H1 (cell line): ENCODE measurements around the gene SYT14. TPM values are rescaled to one million over a fixed set of nuclear protein-coding genes. Genes with fewer than 3 reads are reported as not detected.

Experiments used
- CTCF ChIA-PET: fragments of 300-600 bp; sonication (Branson Sonifier 250); formaldehyde crosslinking; loops from one replicate; lab custom pipeline; 2021; ENCODE audit not compliant: partially characterized antibody; lab: Charles Lee
- POLR2A ChIA-PET: fragments of 300-600 bp; sonication (Branson Sonifier 250); formaldehyde crosslinking; loops from one replicate; lab custom pipeline; 2021; ENCODE audit warnings: inconsistent platforms; ENCODE audit not compliant: partially characterized antibody; lab: Charles Lee
- DNase-seq, 2 experiments: peaks; one replicate each; pipeline versions ENCODE4 v3.0.0 to v3.0.0-alpha.2; 2010 to 2022; ENCODE audit warnings: low spot score in 2 of 2, low read depth in 1 of 2, mixed read lengths in 1 of 2
- FAIRE-seq: peaks from 2 replicates; lab custom pipeline; 2011; peaks lifted over from hg19 to GRCh38; lab: Jason Lieb, UNC
- H2AFZ ChIP-seq: 2 replicates; pipeline ENCODE4 v1.8.1; 2012; ENCODE audit warnings: low read length, inconsistent platforms
- H2AK5ac ChIP-seq: 2 replicates; pipeline ENCODE4 v1.6.1; 2013; ENCODE audit warnings: low read depth, low read length
- H2BK120ac ChIP-seq: replicated peaks from 2 replicates; pipeline ENCODE3; 2013; ENCODE audit warnings: low read depth, low read length, inconsistent platforms
- H2BK12ac ChIP-seq: 2 replicates; pipeline ENCODE4 v1.6.1; 2013; ENCODE audit warnings: low read depth, low read length
- H2BK15ac ChIP-seq: 2 replicates; pipeline ENCODE4 v1.6.1; 2013; ENCODE audit warnings: low read length
- H2BK20ac ChIP-seq: 2 replicates; pipeline ENCODE4 v1.6.1; 2013; ENCODE audit warnings: low read length
- H2BK5ac ChIP-seq: 2 replicates; pipeline ENCODE4 v1.6.1; 2013; ENCODE audit warnings: low read depth, low read length
- H3K14ac ChIP-seq: 2 replicates; pipeline ENCODE4 v1.6.1; 2013; ENCODE audit warnings: inconsistent platforms; ENCODE audit not compliant: insufficient read length
- H3K18ac ChIP-seq: 2 replicates; pipeline ENCODE4 v1.6.1; 2013; ENCODE audit warnings: low read length; ENCODE audit errors: extremely low read depth
- H3K23ac ChIP-seq: 2 replicates; pipeline ENCODE4 v1.6.1; 2013; ENCODE audit warnings: inconsistent platforms; ENCODE audit not compliant: insufficient read length
- H3K23me2 ChIP-seq: 2 replicates; pipeline ENCODE4 v1.6.1; 2013; ENCODE audit warnings: low read depth, low read length
- H3K27ac ChIP-seq: 2 replicates; pipeline ENCODE4 v1.6.1; 2011; ENCODE audit warnings: low read depth, low read length, inconsistent platforms
- H3K27me3 ChIP-seq, 4 experiments: replicated peaks in 1 of 4; 1 replicate in 1 of 4; 2 replicates in 3 of 4; pipeline versions ENCODE4 v1.6.1 to v1.8.1; 2011 to 2013; ENCODE audit warnings: low read length in 3 of 4, mild to moderate bottlenecking in 3 of 4, inconsistent platforms in 2 of 4, mixed read lengths in 2 of 4, moderate library complexity in 1 of 4; ENCODE audit not compliant: control insufficient read depth in 3 of 4, insufficient read depth in 3 of 4; ENCODE audit errors: extremely low read depth in 1 of 4
- H3K36me3 ChIP-seq, 4 experiments: 2 replicates each; pipeline versions ENCODE4 v1.6.1 to v1.8.1; 2011 to 2013; ENCODE audit warnings: mild to moderate bottlenecking in 4 of 4, low read length in 3 of 4, moderate library complexity in 2 of 4, control low read depth in 1 of 4, inconsistent platforms in 1 of 4; ENCODE audit not compliant: insufficient read depth in 4 of 4, control insufficient read depth in 2 of 4
- H3K4ac ChIP-seq: replicated peaks from 2 replicates; pipeline ENCODE3; 2013; ENCODE audit warnings: low read length, low read depth, mixed read lengths, inconsistent platforms; ENCODE audit not compliant: insufficient read length
- H3K4me1 ChIP-seq, 4 experiments: replicated peaks in 1 of 4; 1 replicate in 1 of 4; 2 replicates in 3 of 4; pipeline versions ENCODE4 v1.6.1 to v1.8.1; 2011 to 2013; ENCODE audit warnings: low read length in 3 of 4, inconsistent platforms in 2 of 4, mixed read lengths in 1 of 4; ENCODE audit not compliant: insufficient read depth in 4 of 4, control insufficient read depth in 3 of 4
- H3K4me2 ChIP-seq, 2 experiments: 2 replicates each; pipeline versions ENCODE4 v1.6.1 to v1.8.1; 2011 to 2013; ENCODE audit warnings: low read depth in 2 of 2, low read length in 2 of 2, control low read depth in 1 of 2, inconsistent platforms in 1 of 2, mild to moderate bottlenecking in 1 of 2; ENCODE audit not compliant: insufficient read depth in 1 of 2
- H3K4me3 ChIP-seq, 4 experiments: fragments of 200-600, 300-600 bp in 1 of 4; sonication (generic), shearing (Covaris generic), sonication (Bioruptor Twin) in 1 of 4; 2 replicates each; pipeline versions ENCODE4 v1.5.1 to v1.8.1; 2011 to 2016; ENCODE audit warnings: low read length in 4 of 4, low read depth in 3 of 4, control low read depth in 2 of 4, inconsistent platforms in 2 of 4, mild to moderate bottlenecking in 2 of 4, mixed read lengths in 1 of 4, moderate library complexity in 1 of 4; ENCODE audit not compliant: insufficient read depth in 2 of 4; ENCODE audit errors: extremely low read depth in 1 of 4
- H3K56ac ChIP-seq: replicated peaks from 2 replicates; pipeline ENCODE3; 2013; ENCODE audit warnings: low read depth, mild to moderate bottlenecking, mixed read lengths, low read length, inconsistent platforms; ENCODE audit not compliant: insufficient read length
- H3K79me1 ChIP-seq: 2 replicates; pipeline ENCODE4 v1.6.1; 2013; ENCODE audit warnings: low read depth, low read length, control low read depth
- H3K79me2 ChIP-seq, 2 experiments: 2 replicates each; pipeline versions ENCODE4 v1.6.1 to v1.8.1; 2012 to 2013; ENCODE audit warnings: low read length in 2 of 2, mild to moderate bottlenecking in 2 of 2, inconsistent platforms in 1 of 2; ENCODE audit not compliant: insufficient read depth in 2 of 2, control insufficient read depth in 1 of 2
- H3K9ac ChIP-seq, 4 experiments: replicated peaks in 1 of 4; 1 replicate in 1 of 4; 2 replicates in 3 of 4; pipeline versions ENCODE4 v1.6.1 to v1.8.1; 2011 to 2013; ENCODE audit warnings: low read depth in 3 of 4, low read length in 3 of 4, control low read depth in 2 of 4, mild to moderate bottlenecking in 2 of 4, moderate library complexity in 2 of 4, inconsistent platforms in 1 of 4; ENCODE audit errors: extremely low read depth in 1 of 4
- H3K9me3 ChIP-seq, 2 experiments: 2 replicates each; pipeline versions ENCODE4 v1.6.1 to v1.8.1; 2012 to 2013; ENCODE audit warnings: mild to moderate bottlenecking in 2 of 2, moderate library complexity in 2 of 2, control low read depth in 1 of 2, inconsistent platforms in 1 of 2, low read depth in 1 of 2, low read length in 1 of 2, mixed read lengths in 1 of 2; ENCODE audit not compliant: insufficient read depth in 2 of 2
- H4K20me1 ChIP-seq, 2 experiments: replicated peaks in 1 of 2; 2 replicates each; pipeline versions ENCODE3 to v1.8.1; 2011 to 2013; ENCODE audit warnings: inconsistent platforms in 2 of 2, low read length in 2 of 2, mild to moderate bottlenecking in 1 of 2; ENCODE audit not compliant: insufficient read depth in 2 of 2, control insufficient read depth in 1 of 2
- H4K5ac ChIP-seq: 2 replicates; pipeline ENCODE4 v1.6.1; 2013; ENCODE audit warnings: low read length, low read depth, mixed read lengths, inconsistent platforms; ENCODE audit not compliant: insufficient read length
- H4K8ac ChIP-seq: 2 replicates; pipeline ENCODE4 v1.8.0; 2013; ENCODE audit warnings: mild to moderate bottlenecking, moderate library complexity, low read length, inconsistent platforms; ENCODE audit not compliant: insufficient read depth; ENCODE audit errors: extremely low read depth
- H4K91ac ChIP-seq: replicated peaks from 2 replicates; pipeline ENCODE3; 2013; ENCODE audit warnings: low read length, mixed read lengths, inconsistent platforms; ENCODE audit not compliant: insufficient read length
- CBX8 ChIP-seq: fragments of 300-800, 300-1000 bp; sonication (generic); IDR thresholded peaks from 2 replicates; pipeline ENCODE4 v1.7.1; 2016; ENCODE audit warnings: low read depth, low read length, borderline replicate concordance
- E2F6 ChIP-seq: IDR thresholded peaks from 2 replicates; pipeline ENCODE4 v1.6.1; 2012; ENCODE audit warnings: inconsistent platforms
- EGR1 ChIP-seq: IDR thresholded peaks from 2 replicates; pipeline ENCODE4 v1.6.1; 2011; ENCODE audit warnings: low read depth, low read length, borderline replicate concordance
- EP300 ChIP-seq, 2 experiments: IDR thresholded peaks; 1 replicate in 1 of 2; 2 replicates in 1 of 2; pipeline ENCODE4 v1.6.1; 2011 to 2012; ENCODE audit warnings: low read depth in 2 of 2, low read length in 2 of 2, mild to moderate bottlenecking in 2 of 2, borderline replicate concordance in 1 of 2, inconsistent platforms in 1 of 2, moderate library complexity in 1 of 2
- KDM1A ChIP-seq: fragments of 200-600, 300-600 bp; sonication (generic); IDR thresholded peaks from 2 replicates; pipeline ENCODE4 v1.7.1; 2016; ENCODE audit warnings: mild to moderate bottlenecking, low read length, borderline replicate concordance
- MAFK ChIP-seq: IDR thresholded peaks from 2 replicates; pipeline ENCODE4 v1.6.1; 2012; ENCODE audit warnings: low read depth, mild to moderate bottlenecking, improper control_type of control experiment, low read length
- POLR2A ChIP-seq, 2 experiments: IDR thresholded peaks; 1 replicate in 1 of 2; 2 replicates in 1 of 2; pipeline ENCODE4 v1.6.1; 2011; ENCODE audit warnings: low read depth in 2 of 2, low read length in 2 of 2, mild to moderate bottlenecking in 2 of 2; ENCODE audit errors: control extremely low read depth in 1 of 2
- POLR2AphosphoS5 ChIP-seq: IDR thresholded peaks from 2 replicates; pipeline ENCODE4 v1.6.1; 2011; ENCODE audit warnings: low read depth, low read length
- RNF2 ChIP-seq: fragments of 200-900, 300-1000 bp; sonication (generic); IDR thresholded peaks from 2 replicates; pipeline ENCODE4 v1.7.1; 2016; ENCODE audit warnings: borderline replicate concordance, low read depth, mild to moderate bottlenecking, antibody characterized with exemption, low read length; ENCODE audit not compliant: poor library complexity, severe bottlenecking; ENCODE audit errors: missing control alignments
- RXRA ChIP-seq: IDR thresholded peaks from 2 replicates; pipeline ENCODE4 v1.6.1; 2011; ENCODE audit warnings: low read depth, mild to moderate bottlenecking, low read length, moderate library complexity; ENCODE audit not compliant: insufficient read depth
- TBP ChIP-seq: IDR thresholded peaks from 2 replicates; pipeline ENCODE4 v1.6.1; 2011; ENCODE audit warnings: low read depth, low read length, improper control_type of control experiment
- TCF12 ChIP-seq: IDR thresholded peaks from 2 replicates; pipeline ENCODE4 v1.6.1; 2011; ENCODE audit warnings: low read depth, mild to moderate bottlenecking, low read length
- WGBS, 2 experiments: shearing (Covaris generic) in 1 of 2; methylation state at CpG; one replicate each; pipeline versions ENCODE4 v1.1.6 to v1.1.7; 2013 to 2015; ENCODE audit warnings: low lambda C conversion rate in 2 of 2, mixed read lengths in 2 of 2, inconsistent platforms in 1 of 2, low coverage in 1 of 2, missing lambda C conversion rate in 1 of 2; ENCODE audit not compliant: insufficient replicate concordance in 2 of 2, insufficient coverage in 1 of 2, insufficient read length in 1 of 2; ENCODE audit errors: extremely low coverage in 1 of 2, missing lambda C conversion rate in 1 of 2; 5-methylcytosine and 5-hydroxymethylcytosine counted together
- polyA plus RNA-seq, 7 experiments: library from polyadenylated mRNA; depleted of rRNA in 3 of 7; stranded (reverse) in 5 of 7; unstranded in 2 of 7; fragments of >200 nt in 5 of 7; fragments of 200-250 nt in 2 of 7; gene quantifications; 1 replicate in 5 of 7; 2 replicates in 1 of 7; 4 replicates in 1 of 7; pipeline versions ENCODE4 v1.2.1 to v1.2.3, GENCODE V29; 2011 to 2013; ENCODE audit warnings: missing spikeins in 2 of 7, mixed read lengths in 2 of 7
- total RNA-seq: library from RNA; stranded (reverse); fragmentation: NEBNext Ultra II Directional; extraction: Animal tissue kit (Norgen Biotek cat#: 25700); gene quantifications from 2 replicates; pipeline ENCODE4 v1.2.1, GENCODE V29; 2021
- TF ChIP-seq, protein P1 (sequence below): IDR thresholded peaks from 2 replicates; pipeline ENCODE4 v1.6.1; 2011; ENCODE audit warnings: low read length, improper control_type of control experiment

Gene SYT14
- total and polyA plus RNA-seq, 2 of the 8 experiments (the other 6 are each of a cell fraction or from before 2014, with no cell fraction given) = 2.3 to 18.4 TPM

DNA sequence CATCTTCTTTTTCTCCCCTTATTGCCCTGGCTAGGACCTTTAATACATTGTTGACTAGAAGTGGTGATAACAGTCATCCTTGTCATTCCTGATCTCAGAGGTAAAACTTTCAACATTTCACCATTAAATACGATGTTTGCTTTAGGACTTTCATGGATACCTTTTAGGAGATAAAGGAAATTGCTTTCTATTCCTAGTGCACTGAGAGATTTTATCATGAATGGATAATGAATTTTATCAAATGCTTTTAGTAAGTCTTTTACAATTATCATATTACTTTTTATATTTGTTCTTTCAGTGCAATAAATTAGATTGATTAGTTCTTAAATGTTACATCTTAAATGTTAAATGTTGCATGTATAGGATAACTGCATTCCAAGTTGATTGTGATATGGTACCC lies 147.3 kb downstream of the SYT14 start:
- H2BK15ac ChIP-seq = no peak overlapping the region
- H3K4me1 ChIP-seq = no peaks in the 10 kb centered on the region
- no peak overlapping the region for H3K14ac ChIP-seq
- no peak overlapping the region for H3K27ac ChIP-seq
- peaks cover 0 to 2% of the 10 kb centered on the region in 2 experiments for H4K20me1 ChIP-seq
- H3K18ac ChIP-seq = no peak overlapping the region
- no peak overlapping the region for H2AK5ac ChIP-seq
- H3K79me2 ChIP-seq = no peaks in the 10 kb centered on the region
- DNase-seq (no peak), FAIRE-seq (no peak)
- CTCF ChIA-PET = interaction anchor here (1.6 kb wide), 1 partner anchor 59 kb away, joined by 3 read pairs; no protein-coding TSS in a partner anchor
- no peak overlapping the region for H2BK5ac ChIP-seq
- no peak overlapping the region for H2AFZ ChIP-seq
- H3K79me1 ChIP-seq = no peaks in the 10 kb centered on the region
- no peak overlapping the region for H2BK120ac ChIP-seq
- no peaks in the 10 kb centered on the region for H3K27me3 ChIP-seq
- POLR2A ChIA-PET = no interaction called here
- H3K23me2 ChIP-seq = no peaks in the 10 kb centered on the region
- 95% methylated on average over 1 of the region's 1 CpG; no CpG with 5 or more reads in 1 of the 2 experiments for WGBS, 2 experiments
- no peak overlapping the region for H4K5ac ChIP-seq
- no peaks in the 10 kb centered on the region for H3K36me3 ChIP-seq
- H3K23ac ChIP-seq = no peak overlapping the region
- no peak overlapping the region for H3K4me3 ChIP-seq
- no peaks in the 10 kb centered on the region for H3K9me3 ChIP-seq
- H3K9ac ChIP-seq = no peak overlapping the region
- no peak overlapping the region for H2BK12ac ChIP-seq
- no peak overlapping the region for H3K4ac ChIP-seq
- no peak overlapping the region for H4K8ac ChIP-seq
- H2BK20ac ChIP-seq = no peak overlapping the region
- H3K56ac ChIP-seq = no peak overlapping the region
- no peak overlapping the region for H4K91ac ChIP-seq
- no peak overlapping the region for H3K4me2 ChIP-seq
- no peak for TF ChIP-seq POLR2AphosphoS5
- TF ChIP-seq RNF2 = no peak
- no peak for TF ChIP-seq E2F6
- TF ChIP-seq EGR1 = no peak
- TF ChIP-seq RXRA = no peak
- no peak for TF ChIP-seq KDM1A
- TF ChIP-seq MAFK = no peak
- TF ChIP-seq TCF12 = no peak
- TF ChIP-seq TBP = no peak
- no peak for TF ChIP-seq EP300 (IDR thresholded peaks at IDR 0.05; ENCODE audit: borderline replicate concordance in 1 of 2, low read depth in 2 of 2, low read length in 2 of 2)
- no peak for TF ChIP-seq CBX8
- TF ChIP-seq POLR2A (IDR thresholded peaks at IDR 0.05; ENCODE audit: control extremely low read depth in 1 of 2, low read depth in 2 of 2, low read length in 2 of 2) = no peak
- TF ChIP-seq, protein P1, sequence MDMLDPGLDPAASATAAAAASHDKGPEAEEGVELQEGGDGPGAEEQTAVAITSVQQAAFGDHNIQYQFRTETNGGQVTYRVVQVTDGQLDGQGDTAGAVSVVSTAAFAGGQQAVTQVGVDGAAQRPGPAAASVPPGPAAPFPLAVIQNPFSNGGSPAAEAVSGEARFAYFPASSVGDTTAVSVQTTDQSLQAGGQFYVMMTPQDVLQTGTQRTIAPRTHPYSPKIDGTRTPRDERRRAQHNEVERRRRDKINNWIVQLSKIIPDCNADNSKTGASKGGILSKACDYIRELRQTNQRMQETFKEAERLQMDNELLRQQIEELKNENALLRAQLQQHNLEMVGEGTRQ = no peak
